ENCODE measurements around the gene SH3RF3. TPM values are rescaled to one million over a fixed set of nuclear protein-coding genes. Genes with fewer than 3 reads are reported as not detected.

Gene SH3RF3
- total RNA-seq, 1 experiment from 2014 or later, result not detected

DNA sequence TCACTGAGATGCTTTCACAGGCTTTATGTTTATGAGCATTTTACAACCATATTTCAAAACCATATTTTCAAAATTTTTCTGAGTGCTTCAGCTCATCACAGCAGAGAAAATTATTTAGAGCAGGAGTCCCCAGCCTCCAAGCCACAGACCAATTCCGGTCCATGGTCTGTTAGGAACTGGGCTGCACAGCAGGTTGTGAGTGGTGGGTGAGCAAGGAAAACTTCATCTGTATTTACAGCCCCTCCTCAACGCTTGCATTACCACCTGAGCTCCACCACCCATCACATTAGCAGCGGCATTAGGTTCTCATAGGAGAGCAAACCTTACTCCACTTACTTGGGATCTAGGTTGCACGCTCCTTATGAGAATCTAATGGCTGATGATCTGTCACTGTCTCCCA lies 319.2 kb downstream of the SH3RF3 start:
- H3K9me3 ChIP-seq (ENCODE audit: control insufficient read depth in 1 of 2, insufficient read depth in 1 of 2, low read depth in 1 of 2, low read length in 2 of 2), result no peaks in the 10 kb centered on the region
- no TSS peak for BruUV-seq (replicated peaks)
- no peak for TF ChIP-seq SRF (IDR thresholded peaks at IDR 0.05; ENCODE audit: low read depth)
- no peak for TF ChIP-seq CEBPB (IDR thresholded peaks at IDR 0.05; ENCODE audit: low read depth)
- TF ChIP-seq SP1 (IDR thresholded peaks at IDR 0.05; ENCODE audit: low read depth), result no peak
- TF ChIP-seq CTCF (IDR thresholded peaks at IDR 0.05 in 2 of 3, conservative IDR thresholded peaks at IDR 0.05 in 1 of 3; ENCODE audit: borderline replicate concordance in 1 of 3, insufficient read depth in 1 of 3, low read depth in 2 of 3, low read length in 2 of 3), result no peak
- TF ChIP-seq JUND (IDR thresholded peaks at IDR 0.05), result no peak
- no peak for TF ChIP-seq POLR2AphosphoS5 (IDR thresholded peaks at IDR 0.05; ENCODE audit: low read depth, low read length)
- TF ChIP-seq ZBTB33 (IDR thresholded peaks at IDR 0.05; ENCODE audit: extremely low read depth, insufficient replicate concordance, low read length), result no peak
- TF ChIP-seq SIN3A (IDR thresholded peaks at IDR 0.05; ENCODE audit: low read depth), result no peak
- no peak for TF ChIP-seq FOSL1 (IDR thresholded peaks at IDR 0.05; ENCODE audit: low read depth)
- TF ChIP-seq, protein P1, sequence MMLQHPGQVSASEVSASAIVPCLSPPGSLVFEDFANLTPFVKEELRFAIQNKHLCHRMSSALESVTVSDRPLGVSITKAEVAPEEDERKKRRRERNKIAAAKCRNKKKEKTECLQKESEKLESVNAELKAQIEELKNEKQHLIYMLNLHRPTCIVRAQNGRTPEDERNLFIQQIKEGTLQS (IDR thresholded peaks at IDR 0.05), result no peak
- no peak for TF ChIP-seq EGR1 (IDR thresholded peaks at IDR 0.05; ENCODE audit: low read depth)
- TF ChIP-seq POLR2A (IDR thresholded peaks at IDR 0.05; ENCODE audit: borderline replicate concordance, extremely low read depth, insufficient read depth, insufficient read length), result no peak
- H3K27me3 ChIP-seq (ENCODE audit: insufficient read depth, low read length), result no peaks in the 10 kb centered on the region
- no peaks in the 10 kb centered on the region for H3K9me2 ChIP-seq (ENCODE audit: insufficient read depth)
- intact Hi-C loops (cut with micrococcal nuclease), result no loop called here
- ChIA-PET CTCF (no interaction called here), RAD21 (ENCODE audit: low non-redundant PET in 1 of 2, low total read pairs in 2 of 2, uncharacterized antibody in 2 of 2, unreplicated experiment in 2 of 2) (interaction anchor here in 1 of 2 experiments (2.0 kb wide), 1 partner anchor 62 kb away, joined by 6 read pairs; no protein-coding TSS in a partner anchor), POLR2A (no interaction called here)
- H3K36me3 ChIP-seq (ENCODE audit: control insufficient read depth in 1 of 2, insufficient read depth in 2 of 2, low read length in 2 of 2), result no peaks in the 10 kb centered on the region
- H3K79me2 ChIP-seq (ENCODE audit: insufficient read depth, low read length), result no peaks in the 10 kb centered on the region
- H3K27ac ChIP-seq (ENCODE audit: low read depth, low read length), result no peak overlapping the region
- ATAC-seq, result no peak
- no peak overlapping the region for H2AFZ ChIP-seq (ENCODE audit: low read depth, low read length, poor library complexity, severe bottlenecking)
- H3K4me3 ChIP-seq (replicated peaks in 1 of 2; ENCODE audit: low read depth in 1 of 2, low read length in 2 of 2), result no peak overlapping the region
- no peaks in the 10 kb centered on the region for H4K20me1 ChIP-seq (ENCODE audit: insufficient read depth)
- DNase-seq (ENCODE audit: low read depth, low spot score), result no peak
- no peak overlapping the region for H3K4me2 ChIP-seq (ENCODE audit: low read length)
- no peak overlapping the region for H3K9ac ChIP-seq (ENCODE audit: low read length)
- no peaks in the 10 kb centered on the region for H3K4me1 ChIP-seq (ENCODE audit: control insufficient read depth in 1 of 2, insufficient read depth in 2 of 2, low read length in 2 of 2)

All from HCT116 (cell line).